Pancreas (tissue), 10 donors: ENCODE measurements around the gene PLD4. TPM values are rescaled to one million over a fixed set of nuclear protein-coding genes. Genes with fewer than 3 reads are reported as not detected.

Source experiments
- ATAC-seq, 4 donors: fragments of 200-7000 bp; cut with Tn5 transposase; one replicate each; pipeline versions ENCODE4 v1.8.0 to v1.9.1; 2020; ENCODE audit warnings: mild to moderate bottlenecking in 4 of 4, moderate library complexity in 4 of 4
- DNase-seq, 6 donors: peaks; one replicate each; pipeline ENCODE4 v3.0.0-alpha.2; 2020
- FAIRE-seq: peaks from 2 replicates; lab custom pipeline; 2012; peaks lifted over from hg19 to GRCh38; lab: Jason Lieb, UNC
- H3K27ac ChIP-seq, 4 donors: fragments of 200-600 bp; sonication (generic); 1 replicate in 3 of 4; 2 replicates in 1 of 4; pipeline versions ENCODE4 v1.5.0 to v1.8.0; 2020
- H3K27me3 ChIP-seq, 4 donors: fragments of 200-600 bp; one replicate each; pipeline ENCODE4 v1.8.0; 2021
- H3K36me3 ChIP-seq, 3 donors: fragments of 200-600 bp; sonication (generic) in 1 of 3; one replicate each; pipeline versions ENCODE4 v1.5.0 to v1.8.0; 2020 to 2021
- H3K4me1 ChIP-seq, 3 donors: fragments of 200-600 bp; one replicate each; pipeline ENCODE4 v1.8.0; 2021
- H3K4me3 ChIP-seq, 4 donors: fragments of 200-600 bp; sonication (generic) in 2 of 4; one replicate each; pipeline versions ENCODE4 v1.5.0 to v1.8.0; 2020 to 2021
- H3K9me3 ChIP-seq, 4 donors: fragments of 200-600 bp; one replicate each; pipeline ENCODE4 v1.8.0; 2021
- WGBS, 2 donors: extraction: QIAGEN DNeasy Blood & Tissue Kit; methylation state at CpG; one replicate each; pipeline ENCODE4 v1.1.7; 2013; 5-methylcytosine and 5-hydroxymethylcytosine counted together
- intact Hi-C, 3 donors: fragments of 100-400 bp; cut with DNase I; formaldehyde crosslinking; loops; one replicate each; pipeline versions ENCODE4 v1.11.1 to v1.14.2; 2022
- polyA plus RNA-seq, 2 donors: library from polyadenylated mRNA; stranded (reverse); fragments of 200-250 nt; gene quantifications; one replicate each; pipeline ENCODE4 v1.2.3, GENCODE V29; 2013
- total RNA-seq, 6 donors: library from RNA; stranded (reverse); fragmentation: NEBNext Ultra II Directional in 4 of 6; extraction: Animal tissue kit (Norgen Biotek cat#: 25700) in 4 of 6; gene quantifications; one replicate each; pipeline versions ENCODE4 v1.2.1 to v1.2.4, GENCODE V29; 2021 to 2023
- TF ChIP-seq, protein P1 (sequence below), 4 donors: fragments of 200-600 bp; sonication (generic) in 3 of 4; IDR thresholded peaks; one replicate each; pipeline versions ENCODE4 v1.5.0 to v1.8.0; 2021; ENCODE audit warnings: antibody characterized with exemption in 4 of 4
- donor health status: healthy with polysubstance abuse.
- donor health status: DM: no; HTN: no; CAD: no; lungs with moderate emphysema.
- donor health status: DM: no; HTN: no; CAD: no.
- donor health status: control.
- donor health status: control.
- donor health status: Bipolar disorder and iron deficiency.
- donor health status: DM: yes; HTN: yes; CAD: no.
- donor health status: DM: no; HTN: no; CAD: no.
- donor health status: DM: no; HTN: no; CAD: no.
- donor health status: DM: yes; HTN: yes; CAD: no.

PLD4 gene
- total and polyA plus RNA-seq, 8 donors = 0.19 to 12.5 (median 0.52) TPM

DNA sequence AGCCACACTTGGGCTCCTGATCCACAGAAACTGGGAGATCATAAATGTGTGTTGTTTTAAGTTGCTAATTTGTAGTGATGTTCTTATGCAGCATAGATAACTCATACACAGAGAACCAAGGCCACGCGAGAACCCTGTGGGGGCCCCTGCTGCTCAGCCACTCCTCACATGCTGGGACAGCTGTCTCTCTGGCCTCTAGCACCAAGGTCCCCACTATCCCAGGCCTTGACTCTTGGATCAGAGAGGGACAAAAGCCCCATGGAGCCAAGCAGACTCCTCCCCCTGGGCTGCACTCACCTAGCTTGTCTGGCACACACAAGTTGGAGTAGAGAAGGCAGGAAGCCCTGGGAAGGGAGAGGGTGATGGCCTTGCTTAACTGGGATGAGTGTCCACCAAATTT lies 11.3 kb downstream of the PLD4 start:
- Histone ChIP-seq H3K9me3 (no peaks in the 10 kb centered on the region), H3K27ac (no peak overlapping the region), H3K36me3 (no peaks in the 10 kb centered on the region), H3K4me3 (no peak overlapping the region), H3K27me3 (no peaks in the 10 kb centered on the region), H3K4me1 (no peaks in the 10 kb centered on the region)
- TF ChIP-seq, protein P1, sequence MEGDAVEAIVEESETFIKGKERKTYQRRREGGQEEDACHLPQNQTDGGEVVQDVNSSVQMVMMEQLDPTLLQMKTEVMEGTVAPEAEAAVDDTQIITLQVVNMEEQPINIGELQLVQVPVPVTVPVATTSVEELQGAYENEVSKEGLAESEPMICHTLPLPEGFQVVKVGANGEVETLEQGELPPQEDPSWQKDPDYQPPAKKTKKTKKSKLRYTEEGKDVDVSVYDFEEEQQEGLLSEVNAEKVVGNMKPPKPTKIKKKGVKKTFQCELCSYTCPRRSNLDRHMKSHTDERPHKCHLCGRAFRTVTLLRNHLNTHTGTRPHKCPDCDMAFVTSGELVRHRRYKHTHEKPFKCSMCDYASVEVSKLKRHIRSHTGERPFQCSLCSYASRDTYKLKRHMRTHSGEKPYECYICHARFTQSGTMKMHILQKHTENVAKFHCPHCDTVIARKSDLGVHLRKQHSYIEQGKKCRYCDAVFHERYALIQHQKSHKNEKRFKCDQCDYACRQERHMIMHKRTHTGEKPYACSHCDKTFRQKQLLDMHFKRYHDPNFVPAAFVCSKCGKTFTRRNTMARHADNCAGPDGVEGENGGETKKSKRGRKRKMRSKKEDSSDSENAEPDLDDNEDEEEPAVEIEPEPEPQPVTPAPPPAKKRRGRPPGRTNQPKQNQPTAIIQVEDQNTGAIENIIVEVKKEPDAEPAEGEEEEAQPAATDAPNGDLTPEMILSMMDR (IDR thresholded peaks at IDR 0.05) = no peak
- intact Hi-C loops = no loop called here
- FAIRE-seq (no peak), DNase-seq (peak in 2 of 6 donors; percentile 1 to 9), ATAC-seq (no peak)
- 33 to 82% methylated on average over 2 of the region's 2 CpGs for whole genome bisulfite sequencing, 2 donors

GRCh38 chr14:104936361-104937155 lies 11.9 kb downstream of the PLD4 start:
- no peaks in the 10 kb centered on the region for H3K4me1 ChIP-seq
- no peak overlapping the region for H3K4me3 ChIP-seq
- DNase-seq (peak in 2 of 6 donors; percentile 9 to 41), FAIRE-seq (no peak), ATAC-seq (no peak)
- TF ChIP-seq, protein P1 (IDR thresholded peaks at IDR 0.05) = no peak
- intact Hi-C loops = no loop called here
- 60 to 62% methylated on average over 10 of the region's 10 CpGs for WGBS, 2 donors
- no peaks in the 10 kb centered on the region for H3K9me3 ChIP-seq
- no peaks in the 10 kb centered on the region for H3K27me3 ChIP-seq
- H3K36me3 ChIP-seq = no peaks in the 10 kb centered on the region
- no peak overlapping the region for H3K27ac ChIP-seq

GRCh38 chr14:104937161-104937560 lies 12.5 kb downstream of the PLD4 start:
- TF ChIP-seq, protein P1 (IDR thresholded peaks at IDR 0.05) = no peak
- H3K4me1 ChIP-seq = no peaks in the 10 kb centered on the region
- 84 to 87% methylated on average over 4 of the region's 4 CpGs for WGBS, 2 donors
- ATAC-seq (no peak), DNase-seq (peak in 1 of 6 donors; percentile 6), FAIRE-seq (no peak)
- H3K27me3 ChIP-seq = no peaks in the 10 kb centered on the region
- intact Hi-C loops = no loop called here
- H3K27ac ChIP-seq = no peak overlapping the region
- H3K36me3 ChIP-seq = no peaks in the 10 kb centered on the region
- H3K4me3 ChIP-seq = no peak overlapping the region
- H3K9me3 ChIP-seq = no peaks in the 10 kb centered on the region

- DNase-seq (no peak), ATAC-seq (no peak), FAIRE-seq (no peak)
- Histone ChIP-seq H3K4me1 (no peaks in the 10 kb centered on the region), H3K27ac (no peak overlapping the region), H3K27me3 (no peaks in the 10 kb centered on the region), H3K4me3 (no peak overlapping the region), H3K9me3 (no peaks in the 10 kb centered on the region), H3K36me3 (no peaks in the 10 kb centered on the region)
- TF ChIP-seq, protein P1 (IDR thresholded peaks at IDR 0.05) = no peak
- intact Hi-C loops = no loop called here
- 80 to 81% methylated on average over 11 of the region's 11 CpGs for WGBS, 2 donors
Measured at GRCh38 chr14:104937694-104938365, 13.2 kb downstream of the PLD4 start.

DNA sequence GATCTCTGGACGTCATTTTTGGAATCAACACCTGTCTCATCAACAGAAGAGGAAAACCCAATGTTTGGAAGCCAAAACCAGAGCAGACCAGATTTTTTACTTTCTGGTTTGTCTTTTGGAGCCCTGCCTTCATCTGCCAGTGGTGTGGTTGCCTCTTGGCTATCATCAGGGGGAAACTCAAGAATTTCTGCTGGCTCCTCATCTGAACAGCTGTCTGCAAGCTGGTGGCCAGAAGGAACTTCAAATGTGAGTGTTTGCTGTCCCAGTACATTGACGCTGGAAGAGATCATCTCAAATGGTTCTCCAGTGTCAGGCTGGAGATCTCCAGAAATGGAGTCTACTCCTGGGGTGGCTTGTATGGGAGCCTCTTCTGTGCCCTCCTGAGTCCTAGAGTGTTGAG lies 13.8 kb downstream of the PLD4 start:
- ATAC-seq (no peak), DNase-seq (no peak), FAIRE-seq (no peak)
- intact Hi-C loops = no loop called here
- H3K36me3 ChIP-seq = no peaks in the 10 kb centered on the region
- no peak overlapping the region for H3K4me3 ChIP-seq
- H3K27ac ChIP-seq = no peak overlapping the region
- WGBS, 2 donors = 75 to 82% methylated on average over 2 of the region's 2 CpGs
- TF ChIP-seq, protein P1 (IDR thresholded peaks at IDR 0.05) = no peak
- no peaks in the 10 kb centered on the region for H3K9me3 ChIP-seq
- H3K4me1 ChIP-seq = no peaks in the 10 kb centered on the region
- H3K27me3 ChIP-seq = no peaks in the 10 kb centered on the region
